SU-DHL-6 (cell line): Measurements from ENCODE around the gene HEATR5A.
"Not testable (repeated sequence)": the region's sequence is repeated elsewhere in the genome, so short reads cannot be mapped to it uniquely, and the experiment has no call there.

Experiments used
- H2AFZ ChIP-seq: fragments of 200-600 bp; sonication (generic); 2 replicates; pipeline ENCODE4 v1.6.1; 2014; ENCODE audit warnings: low read depth, mild to moderate bottlenecking, moderate library complexity, mixed read lengths, antibody characterized with exemption, low read length; ENCODE audit not compliant: severe bottlenecking
- H3F3A ChIP-seq: fragments of 200-600 bp; shearing (Covaris generic); 2 replicates; pipeline ENCODE4 v1.6.0; 2016; ENCODE audit warnings: antibody characterized with exemption, mild to moderate bottlenecking; ENCODE audit not compliant: insufficient read depth
- H3K27ac ChIP-seq: fragments of 200-600 bp; sonication (generic); 2 replicates; pipeline ENCODE4 v1.5.1; 2016; ENCODE audit warnings: low read depth, mild to moderate bottlenecking, low read length, moderate library complexity, mixed read lengths
- H3K27me3 ChIP-seq: fragments of 200-600 bp; sonication (generic), shearing (Covaris generic); 2 replicates; pipeline ENCODE4 v1.6.0; 2014; ENCODE audit warnings: mild to moderate bottlenecking, low read length
- H3K36me3 ChIP-seq: fragments of 200-600 bp; sonication (generic); 2 replicates; pipeline ENCODE4 v1.6.1; 2014; ENCODE audit warnings: mild to moderate bottlenecking, low read length, mixed read lengths
- H3K4me2 ChIP-seq: fragments of 300-600, 200-600 bp; shearing (Covaris generic), sonication (generic); 2 replicates; pipeline ENCODE4 v1.6.0; 2014; ENCODE audit warnings: low read length, low read depth, mild to moderate bottlenecking; ENCODE audit not compliant: poor library complexity, severe bottlenecking
- H3K4me3 ChIP-seq: fragments of 200-600 bp; sonication (generic); 2 replicates; pipeline ENCODE4 v1.5.1; 2014; ENCODE audit warnings: antibody characterized with exemption, low read length, mild to moderate bottlenecking, mixed read lengths; ENCODE audit not compliant: insufficient read depth, poor library complexity, severe bottlenecking
- H3K79me2 ChIP-seq: fragments of 200-600 bp; sonication (generic); 2 replicates; pipeline ENCODE4 v1.6.1; 2014; ENCODE audit warnings: mild to moderate bottlenecking, low read length, moderate library complexity; ENCODE audit not compliant: insufficient read depth
- H3K9ac ChIP-seq: fragments of 200-600 bp; sonication (generic); 2 replicates; pipeline ENCODE4 v1.7.0; 2014; ENCODE audit warnings: mild to moderate bottlenecking, low read length
- H3K9me2 ChIP-seq: fragments of 200-600 bp; sonication (generic); replicated peaks from 2 replicates; pipeline ENCODE4 v1.6.1; 2014; ENCODE audit warnings: low read length; ENCODE audit not compliant: insufficient read depth
- H3K9me3 ChIP-seq: fragments of 200-600 bp; sonication (generic); 2 replicates; pipeline ENCODE4 v1.6.1; 2014; ENCODE audit warnings: low read length, mixed read lengths; ENCODE audit not compliant: insufficient read depth
- H4K20me1 ChIP-seq: fragments of 200-600 bp; sonication (generic); 2 replicates; pipeline ENCODE4 v1.6.1; 2014; ENCODE audit warnings: low read depth, mild to moderate bottlenecking, antibody characterized with exemption, low read length, moderate library complexity, mixed read lengths
- EZH2phosphoT487 ChIP-seq: fragments of 200-600 bp; sonication (generic), shearing (Covaris generic); conservative IDR thresholded peaks from 2 replicates; pipeline ENCODE4 v1.6.1; 2018; ENCODE audit warnings: mild to moderate bottlenecking, antibody characterized with exemption, low read length, moderate library complexity, mixed read lengths
- TF ChIP-seq, protein P1 (sequence below): fragments of 200-600 bp; sonication (generic); IDR thresholded peaks from one replicate; pipeline ENCODE4 v1.5.1; 2017; ENCODE audit warnings: antibody characterized with exemption, mild to moderate bottlenecking, low read length, moderate library complexity; ENCODE audit not compliant: insufficient read depth, poor library complexity, severe bottlenecking

HEATR5A gene

DNA sequence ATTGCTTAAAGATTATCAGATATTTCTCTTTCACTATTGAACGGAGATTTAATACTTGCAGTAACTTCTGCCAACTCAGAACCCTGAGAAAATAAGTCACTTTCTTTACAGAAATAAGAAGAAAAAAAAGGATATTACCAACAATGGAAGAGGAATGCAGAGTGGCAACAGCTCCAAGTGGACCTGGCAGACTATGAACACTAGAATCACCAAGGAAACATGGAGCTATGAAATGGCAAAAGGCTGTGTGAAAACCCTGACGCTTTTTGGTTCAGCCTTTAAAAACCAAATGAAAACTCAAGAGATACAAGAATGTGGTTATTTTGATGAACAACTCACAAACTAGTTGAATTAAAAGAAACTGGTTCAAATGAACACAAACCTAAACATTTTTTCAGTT is 19.2 kb upstream of the HEATR5A start:
- H3K27me3 ChIP-seq, result no peaks in the 10 kb centered on the region
- no peak overlapping the region for H3K4me3 ChIP-seq
- H3K36me3 ChIP-seq, result peaks cover 5% of the 10 kb centered on the region
- H2AFZ ChIP-seq, result no peak overlapping the region
- no peak for TF ChIP-seq EZH2phosphoT487
- TF ChIP-seq, protein P1, sequence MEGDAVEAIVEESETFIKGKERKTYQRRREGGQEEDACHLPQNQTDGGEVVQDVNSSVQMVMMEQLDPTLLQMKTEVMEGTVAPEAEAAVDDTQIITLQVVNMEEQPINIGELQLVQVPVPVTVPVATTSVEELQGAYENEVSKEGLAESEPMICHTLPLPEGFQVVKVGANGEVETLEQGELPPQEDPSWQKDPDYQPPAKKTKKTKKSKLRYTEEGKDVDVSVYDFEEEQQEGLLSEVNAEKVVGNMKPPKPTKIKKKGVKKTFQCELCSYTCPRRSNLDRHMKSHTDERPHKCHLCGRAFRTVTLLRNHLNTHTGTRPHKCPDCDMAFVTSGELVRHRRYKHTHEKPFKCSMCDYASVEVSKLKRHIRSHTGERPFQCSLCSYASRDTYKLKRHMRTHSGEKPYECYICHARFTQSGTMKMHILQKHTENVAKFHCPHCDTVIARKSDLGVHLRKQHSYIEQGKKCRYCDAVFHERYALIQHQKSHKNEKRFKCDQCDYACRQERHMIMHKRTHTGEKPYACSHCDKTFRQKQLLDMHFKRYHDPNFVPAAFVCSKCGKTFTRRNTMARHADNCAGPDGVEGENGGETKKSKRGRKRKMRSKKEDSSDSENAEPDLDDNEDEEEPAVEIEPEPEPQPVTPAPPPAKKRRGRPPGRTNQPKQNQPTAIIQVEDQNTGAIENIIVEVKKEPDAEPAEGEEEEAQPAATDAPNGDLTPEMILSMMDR, result no peak
- no peaks in the 10 kb centered on the region for H3K9me2 ChIP-seq
- H3F3A ChIP-seq, result no peaks in the 10 kb centered on the region; the same call in 1 of the 2 replicates
- no peak overlapping the region for H3K27ac ChIP-seq
- no peak overlapping the region for H3K9ac ChIP-seq
- H4K20me1 ChIP-seq, result no peaks in the 10 kb centered on the region
- no peak overlapping the region for H3K4me2 ChIP-seq
- no peaks in the 10 kb centered on the region for H3K9me3 ChIP-seq
- H3K79me2 ChIP-seq, result no peaks in the 10 kb centered on the region

GRCh38 chr14:31437045-31437691 is 16.8 kb upstream of the HEATR5A start:
- not testable (repeated sequence) for H3K36me3 ChIP-seq, H3K27ac ChIP-seq, H3K9me3 ChIP-seq, H3K9ac ChIP-seq, H3K4me2 ChIP-seq, H3K79me2 ChIP-seq, H3K9me2 ChIP-seq, H4K20me1 ChIP-seq, H2AFZ ChIP-seq, H3K27me3 ChIP-seq, H3K4me3 ChIP-seq, H3F3A ChIP-seq

GRCh38 chr14:31435276-31435675 is 14.9 kb upstream of the HEATR5A start:
- no peaks in the 10 kb centered on the region for H3K9me2 ChIP-seq
- H4K20me1 ChIP-seq, result no peaks in the 10 kb centered on the region
- no peaks in the 10 kb centered on the region for H3F3A ChIP-seq
- no peak overlapping the region for H3K27ac ChIP-seq
- TF ChIP-seq, protein P1, result no peak
- no peak for TF ChIP-seq EZH2phosphoT487
- H3K79me2 ChIP-seq, result no peaks in the 10 kb centered on the region
- H3K4me3 ChIP-seq, result no peak overlapping the region
- no peaks in the 10 kb centered on the region for H3K36me3 ChIP-seq
- no peaks in the 10 kb centered on the region for H3K9me3 ChIP-seq
- no peak overlapping the region for H3K4me2 ChIP-seq
- no peaks in the 10 kb centered on the region for H3K27me3 ChIP-seq
- H3K9ac ChIP-seq, result no peak overlapping the region
- H2AFZ ChIP-seq, result no peak overlapping the region

DNA sequence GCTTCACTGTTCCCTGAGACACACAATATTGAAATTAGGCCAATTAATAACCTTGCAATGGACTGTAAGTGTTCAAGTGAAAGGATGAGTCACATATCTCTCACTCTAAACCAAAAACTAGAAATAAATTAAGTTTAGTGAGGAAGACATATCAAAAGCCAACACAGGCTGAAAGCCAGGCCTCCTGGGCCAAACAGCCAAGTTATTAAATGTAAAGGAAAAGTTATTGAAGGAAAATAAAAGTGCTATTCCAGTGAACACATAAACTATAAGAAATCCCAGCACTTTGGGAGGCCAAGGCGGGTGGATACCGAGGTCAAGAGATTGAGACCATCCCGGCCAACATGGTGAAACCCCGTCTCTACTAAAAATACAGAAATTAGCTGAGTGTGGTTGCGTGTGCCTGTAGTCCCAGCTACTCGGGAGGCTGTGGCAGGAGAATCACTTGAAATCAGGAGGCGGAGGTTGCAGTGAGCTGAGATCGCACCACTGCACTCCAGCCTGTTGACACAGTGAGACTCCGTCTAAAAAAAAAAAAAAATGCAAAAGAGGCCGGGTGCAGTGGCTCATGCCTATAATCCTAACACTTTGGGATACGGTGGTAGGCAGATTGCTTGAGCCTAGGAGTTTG is 10.4 kb upstream of the HEATR5A start:
- no peaks in the 10 kb centered on the region for H3K9me3 ChIP-seq
- H2AFZ ChIP-seq, result no peak overlapping the region
- H3F3A ChIP-seq, result no peaks in the 10 kb centered on the region
- no peak overlapping the region for H3K27ac ChIP-seq
- no peaks in the 10 kb centered on the region for H3K79me2 ChIP-seq
- no peaks in the 10 kb centered on the region for H3K27me3 ChIP-seq
- no peak overlapping the region for H3K4me2 ChIP-seq
- no peaks in the 10 kb centered on the region for H3K9me2 ChIP-seq
- H3K36me3 ChIP-seq, result no peaks in the 10 kb centered on the region
- H3K9ac ChIP-seq, result no peak overlapping the region
- no peak overlapping the region for H3K4me3 ChIP-seq
- no peaks in the 10 kb centered on the region for H4K20me1 ChIP-seq
- TF ChIP-seq, protein P1, result no peak
- TF ChIP-seq EZH2phosphoT487, result no peak
